ENCODE results near the gene SLF2. TPM values are rescaled to one million over a fixed set of nuclear protein-coding genes. Genes with fewer than 3 reads are reported as not detected.
A peak's percentile ranks its signal among the peaks of the same experiment; 100 is the strongest.

SLF2 gene
- total and polyA plus RNA-seq, 2 of the 13 experiments (the other 11 are each of a cell fraction or from before 2014, with no cell fraction given): 12.2 to 48.1 TPM

GRCh38 chr10:100970076-100970913, 57.5 kb downstream of the SLF2 start (continued):
- TF ChIP-seq, protein P1, sequence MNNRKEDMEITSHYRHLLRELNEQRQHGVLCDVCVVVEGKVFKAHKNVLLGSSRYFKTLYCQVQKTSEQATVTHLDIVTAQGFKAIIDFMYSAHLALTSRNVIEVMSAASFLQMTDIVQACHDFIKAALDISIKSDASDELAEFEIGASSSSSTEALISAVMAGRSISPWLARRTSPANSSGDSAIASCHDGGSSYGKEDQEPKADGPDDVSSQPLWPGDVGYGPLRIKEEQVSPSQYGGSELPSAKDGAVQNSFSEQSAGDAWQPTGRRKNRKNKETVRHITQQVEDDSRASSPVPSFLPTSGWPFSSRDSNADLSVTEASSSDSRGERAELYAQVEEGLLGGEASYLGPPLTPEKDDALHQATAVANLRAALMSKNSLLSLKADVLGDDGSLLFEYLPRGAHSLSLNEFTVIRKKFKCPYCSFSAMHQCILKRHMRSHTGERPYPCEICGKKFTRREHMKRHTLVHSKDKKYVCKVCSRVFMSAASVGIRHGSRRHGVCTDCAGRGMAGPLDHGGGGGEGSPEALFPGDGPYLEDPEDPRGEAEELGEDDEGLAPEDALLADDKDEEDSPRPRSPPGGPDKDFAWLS (CRISPR knock-in tag; IDR thresholded peaks at IDR 0.05; ENCODE audit: borderline replicate concordance): no peak; the same call in 1 of the 2 replicates
- 0 out of 2 replicates have a peak, but pooled peaks have one; percentile 15 for TF ChIP-seq ZNF615 (CRISPR knock-in tag; IDR thresholded peaks at IDR 0.05; ENCODE audit: borderline replicate concordance)
- TF ChIP-seq, protein P2, sequence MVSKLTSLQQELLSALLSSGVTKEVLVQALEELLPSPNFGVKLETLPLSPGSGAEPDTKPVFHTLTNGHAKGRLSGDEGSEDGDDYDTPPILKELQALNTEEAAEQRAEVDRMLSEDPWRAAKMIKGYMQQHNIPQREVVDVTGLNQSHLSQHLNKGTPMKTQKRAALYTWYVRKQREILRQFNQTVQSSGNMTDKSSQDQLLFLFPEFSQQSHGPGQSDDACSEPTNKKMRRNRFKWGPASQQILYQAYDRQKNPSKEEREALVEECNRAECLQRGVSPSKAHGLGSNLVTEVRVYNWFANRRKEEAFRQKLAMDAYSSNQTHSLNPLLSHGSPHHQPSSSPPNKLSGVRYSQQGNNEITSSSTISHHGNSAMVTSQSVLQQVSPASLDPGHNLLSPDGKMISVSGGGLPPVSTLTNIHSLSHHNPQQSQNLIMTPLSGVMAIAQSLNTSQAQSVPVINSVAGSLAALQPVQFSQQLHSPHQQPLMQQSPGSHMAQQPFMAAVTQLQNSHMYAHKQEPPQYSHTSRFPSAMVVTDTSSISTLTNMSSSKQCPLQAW (CRISPR knock-in tag; IDR thresholded peaks at IDR 0.05): 0 out of 2 replicates have a peak, but pooled peaks have one; percentile 56
- TF ChIP-seq TEAD3 (CRISPR knock-in tag; optimal IDR thresholded peaks at IDR 0.05; ENCODE audit: borderline replicate concordance): peak; percentile 36
- TF ChIP-seq SRF (IDR thresholded peaks at IDR 0.05; ENCODE audit: low read depth, low read length): no peak
- TF ChIP-seq ZNF138 (CRISPR knock-in tag; IDR thresholded peaks at IDR 0.05; ENCODE audit: low read depth): no peak
- no peak for TF ChIP-seq TBP (CRISPR knock-in tag; IDR thresholded peaks at IDR 0.05)
- TF ChIP-seq ZNF510 (CRISPR knock-in tag; IDR thresholded peaks at IDR 0.05; ENCODE audit: low read depth): no peak
- no peak for TF ChIP-seq NBN (conservative IDR thresholded peaks at IDR 0.05)
- no peak for TF ChIP-seq KLF6 (CRISPR knock-in tag; IDR thresholded peaks at IDR 0.05)
- TF ChIP-seq SMYD3 (CRISPR knock-in tag; IDR thresholded peaks at IDR 0.05): 0 out of 2 replicates have a peak, but pooled peaks have one; percentile 45
- TF ChIP-seq NPAS2 (CRISPR knock-in tag; IDR thresholded peaks at IDR 0.05; ENCODE audit: borderline replicate concordance): no peak
- 0 out of 2 replicates have a peak, but pooled peaks have one; percentile 23 for TF ChIP-seq ZNF616 (CRISPR knock-in tag; IDR thresholded peaks at IDR 0.05; ENCODE audit: low read depth)
- TF ChIP-seq KLF16 (CRISPR knock-in tag; IDR thresholded peaks at IDR 0.05): peak in 1 of 2 experiments; percentile 37; a peak in 1 of 4 replicates
- TF ChIP-seq, protein P3, sequence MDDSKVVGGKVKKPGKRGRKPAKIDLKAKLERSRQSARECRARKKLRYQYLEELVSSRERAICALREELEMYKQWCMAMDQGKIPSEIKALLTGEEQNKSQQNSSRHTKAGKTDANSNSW (CRISPR knock-in tag; IDR thresholded peaks at IDR 0.05; ENCODE audit: borderline replicate concordance): 0 out of 2 replicates have a peak, but pooled peaks have one; percentile 37
- 0 out of 2 replicates have a peak, but pooled peaks have one; percentile 41 for TF ChIP-seq ZBTB7A (CRISPR knock-in tag; IDR thresholded peaks at IDR 0.05)
- TF ChIP-seq KDM5B (CRISPR knock-in tag; IDR thresholded peaks at IDR 0.05; ENCODE audit: borderline replicate concordance): no peak
- TF ChIP-seq FOXO1 (CRISPR knock-in tag; IDR thresholded peaks at IDR 0.05): no peak
- no peak for TF ChIP-seq MYNN (CRISPR knock-in tag; IDR thresholded peaks at IDR 0.05; ENCODE audit: low read depth)
- TF ChIP-seq DNMT1 (CRISPR knock-in tag; IDR thresholded peaks at IDR 0.05): no peak
- TF ChIP-seq, protein P4, sequence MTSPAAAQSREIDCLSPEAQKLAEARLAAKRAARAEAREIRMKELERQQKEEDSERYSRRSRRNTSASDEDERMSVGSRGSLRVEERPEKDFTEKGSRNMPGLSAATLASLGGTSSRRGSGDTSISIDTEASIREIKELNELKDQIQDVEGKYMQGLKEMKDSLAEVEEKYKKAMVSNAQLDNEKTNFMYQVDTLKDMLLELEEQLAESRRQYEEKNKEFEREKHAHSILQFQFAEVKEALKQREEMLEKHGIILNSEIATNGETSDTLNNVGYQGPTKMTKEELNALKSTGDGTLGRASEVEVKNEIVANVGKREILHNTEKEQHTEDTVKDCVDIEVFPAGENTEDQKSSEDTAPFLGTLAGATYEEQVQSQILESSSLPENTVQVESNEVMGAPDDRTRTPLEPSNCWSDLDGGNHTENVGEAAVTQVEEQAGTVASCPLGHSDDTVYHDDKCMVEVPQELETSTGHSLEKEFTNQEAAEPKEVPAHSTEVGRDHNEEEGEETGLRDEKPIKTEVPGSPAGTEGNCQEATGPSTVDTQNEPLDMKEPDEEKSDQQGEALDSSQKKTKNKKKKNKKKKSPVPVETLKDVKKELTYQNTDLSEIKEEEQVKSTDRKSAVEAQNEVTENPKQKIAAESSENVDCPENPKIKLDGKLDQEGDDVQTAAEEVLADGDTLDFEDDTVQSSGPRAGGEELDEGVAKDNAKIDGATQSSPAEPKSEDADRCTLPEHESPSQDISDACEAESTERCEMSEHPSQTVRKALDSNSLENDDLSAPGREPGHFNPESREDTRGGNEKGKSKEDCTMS (CRISPR knock-in tag; conservative IDR thresholded peaks at IDR 0.05): no peak
- peak; percentile 88 for TF ChIP-seq SP5 (CRISPR knock-in tag; IDR thresholded peaks at IDR 0.05; ENCODE audit: borderline replicate concordance, low read depth)
- no peak for TF ChIP-seq HNRNPL (IDR thresholded peaks at IDR 0.05; ENCODE audit: low read depth, low read length)
- no peak for TF ChIP-seq TBX3 (IDR thresholded peaks at IDR 0.05; ENCODE audit: borderline replicate concordance)

Measured in HepG2 (cell line).